Measurements from ENCODE around the gene ADAMTS18.

Gene ADAMTS18

DNA sequence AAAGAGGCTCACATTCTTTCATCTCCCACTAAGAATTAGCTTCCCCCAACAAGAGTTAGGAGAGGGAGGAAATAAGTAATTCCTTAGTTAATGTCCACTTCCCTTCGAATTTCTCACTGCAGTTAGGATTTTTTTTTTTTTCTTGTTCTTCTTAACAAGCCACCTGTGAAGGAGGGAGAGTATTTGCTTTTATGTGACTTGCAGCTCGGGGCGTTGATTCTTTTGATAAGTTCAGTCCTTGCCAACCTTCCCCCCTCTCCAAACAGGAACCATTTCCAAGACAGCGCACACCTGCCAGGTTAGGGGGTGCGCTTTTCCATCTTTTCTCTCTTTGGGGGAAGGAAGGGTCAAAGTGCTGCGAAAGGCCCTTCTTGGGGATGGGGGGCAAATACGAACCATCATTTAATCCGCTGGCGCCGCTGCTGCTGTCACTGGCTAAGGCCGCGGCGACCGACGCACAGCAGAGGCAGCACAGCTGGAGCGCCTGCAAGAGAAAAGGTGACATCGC lies 758 bp downstream of the ADAMTS18 start:
- no peak for ATAC-seq
- DNase-seq, result no peak

DNA sequence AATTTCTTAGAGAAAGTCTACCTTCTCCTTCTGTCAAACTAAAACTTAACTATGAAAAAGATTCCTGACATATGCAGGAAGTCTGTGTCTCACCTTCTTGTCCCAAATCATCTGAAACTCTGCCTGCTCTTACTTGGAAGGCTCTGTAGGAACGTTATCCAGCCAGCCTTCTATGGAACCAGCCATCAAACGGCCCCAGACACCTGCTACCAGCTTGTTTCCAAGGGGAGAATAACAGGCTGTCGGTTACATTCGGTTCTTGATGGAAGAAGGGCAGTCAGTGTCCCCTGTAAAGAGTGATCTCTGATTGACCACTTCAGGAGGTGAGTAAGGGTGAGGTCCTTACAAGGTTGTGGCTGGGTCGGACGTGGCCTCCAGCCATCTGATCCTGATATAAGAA lies 1.7 kb downstream of the ADAMTS18 start:
- DNase-seq (no peak), ATAC-seq (no peak)

DNA sequence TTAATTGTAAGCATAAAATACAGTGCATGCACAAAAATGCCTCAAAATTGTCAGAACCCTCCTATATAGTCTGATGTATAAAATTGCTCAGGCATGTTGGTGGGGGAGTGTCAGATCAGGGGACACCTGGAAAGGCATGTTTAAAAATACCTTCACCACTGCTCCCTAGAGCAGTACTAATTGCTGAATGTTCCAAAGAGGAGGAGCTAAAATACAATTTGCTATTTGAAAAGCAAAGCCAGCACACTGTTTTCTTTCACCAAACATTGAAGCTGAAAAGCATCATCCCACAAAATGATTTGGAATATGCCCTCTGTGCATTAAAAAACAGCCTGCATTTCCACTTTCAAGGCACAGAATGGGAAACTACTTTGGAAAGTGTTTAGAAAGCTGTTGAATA lies 2.6 kb downstream of the ADAMTS18 start:
- ATAC-seq (no peak), DNase-seq (no peak)

DNA sequence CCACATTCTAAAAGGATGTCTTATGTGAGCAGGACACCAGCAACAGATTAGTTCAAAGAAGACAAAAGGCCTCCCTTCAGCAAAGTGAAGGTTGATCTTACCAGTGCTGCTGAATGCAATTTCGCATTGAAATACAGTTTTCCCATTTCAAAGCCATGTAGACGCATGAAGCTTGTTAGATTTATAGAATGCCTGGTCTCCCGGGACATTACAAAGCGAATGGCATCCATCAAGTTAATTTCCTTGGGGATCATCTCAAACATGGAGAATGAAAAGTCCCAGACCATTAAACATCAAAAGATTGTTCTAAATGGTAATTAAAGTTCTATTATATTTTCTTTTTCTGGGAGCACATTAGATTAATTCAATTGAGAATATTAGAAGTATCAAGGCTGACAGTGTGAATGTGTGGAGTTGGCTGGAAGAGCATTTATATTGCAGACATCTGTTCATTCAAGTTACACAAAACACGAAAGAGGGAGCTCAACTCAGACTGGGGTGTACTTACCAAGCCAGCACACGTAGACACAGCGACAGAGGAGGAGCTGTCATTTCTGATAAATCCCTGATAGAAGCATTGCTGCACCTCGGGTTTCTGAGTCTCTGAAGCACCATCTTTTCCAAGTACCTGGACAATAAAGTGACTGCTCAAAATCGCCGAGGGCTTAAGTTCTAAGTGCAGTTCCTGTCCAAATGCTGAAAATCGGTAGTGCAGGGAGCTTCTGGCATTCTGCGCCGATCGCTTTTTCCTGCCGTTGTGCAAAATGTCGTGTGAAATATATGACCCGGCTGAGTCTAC lies 3.8 kb downstream of the ADAMTS18 start:
- DNase-seq, result no peak
- ATAC-seq, result no peak

DNA sequence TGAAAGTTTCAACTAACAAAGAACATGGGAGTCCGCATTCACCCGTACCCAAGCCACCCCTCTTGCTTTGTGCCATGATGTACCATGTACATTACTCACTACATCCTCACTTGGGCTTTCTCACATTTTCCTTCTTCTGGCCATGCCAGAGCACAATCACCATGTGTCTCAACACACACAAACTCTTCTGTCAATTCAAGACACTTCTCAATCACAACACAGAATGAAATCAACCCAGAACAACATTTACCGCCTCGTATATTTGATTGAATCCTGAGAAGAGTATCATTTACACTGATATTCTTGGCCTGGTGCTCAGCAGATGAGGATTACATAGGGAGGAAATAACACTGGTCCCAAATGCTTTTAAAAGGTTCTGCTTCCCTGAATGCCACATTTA lies 4.5 kb downstream of the ADAMTS18 start:
- no peak for ATAC-seq
- DNase-seq, result no peak

DNA sequence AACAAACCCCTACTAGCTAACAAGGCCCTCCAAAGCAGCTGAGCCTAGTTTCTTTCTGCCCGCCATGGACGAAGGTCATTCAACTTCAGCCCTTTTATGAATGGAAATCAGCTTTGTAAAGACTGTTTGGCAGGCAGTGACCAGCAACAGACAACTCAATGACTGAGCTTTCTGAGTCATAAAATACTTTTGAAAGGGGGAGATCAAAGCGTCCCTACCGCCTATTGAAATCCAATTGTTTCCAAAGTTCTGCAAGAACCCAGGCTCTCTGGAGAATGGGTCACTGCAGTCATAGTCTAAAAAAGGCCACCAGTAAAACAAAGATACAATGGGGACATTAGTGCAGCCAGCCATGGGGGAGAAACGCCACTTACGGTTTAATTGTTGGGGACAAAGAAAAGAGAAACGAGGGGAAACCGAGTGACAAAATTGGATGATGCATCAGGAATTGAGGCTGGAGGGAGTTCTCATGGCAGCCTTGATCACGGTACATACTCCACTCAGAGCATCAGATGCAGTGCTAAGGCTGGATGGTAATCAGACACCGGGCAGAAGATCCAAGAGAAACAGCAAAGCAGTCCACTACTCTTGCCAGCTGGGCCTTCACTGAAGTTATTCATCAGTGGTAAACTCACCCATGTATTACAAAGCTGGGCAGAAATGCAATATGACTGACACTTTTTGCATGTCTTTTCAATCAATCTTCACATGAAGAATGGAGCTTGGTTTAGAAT lies 9.8 kb downstream of the ADAMTS18 start:
- ATAC-seq (no peak), DNase-seq (no peak)

DNA sequence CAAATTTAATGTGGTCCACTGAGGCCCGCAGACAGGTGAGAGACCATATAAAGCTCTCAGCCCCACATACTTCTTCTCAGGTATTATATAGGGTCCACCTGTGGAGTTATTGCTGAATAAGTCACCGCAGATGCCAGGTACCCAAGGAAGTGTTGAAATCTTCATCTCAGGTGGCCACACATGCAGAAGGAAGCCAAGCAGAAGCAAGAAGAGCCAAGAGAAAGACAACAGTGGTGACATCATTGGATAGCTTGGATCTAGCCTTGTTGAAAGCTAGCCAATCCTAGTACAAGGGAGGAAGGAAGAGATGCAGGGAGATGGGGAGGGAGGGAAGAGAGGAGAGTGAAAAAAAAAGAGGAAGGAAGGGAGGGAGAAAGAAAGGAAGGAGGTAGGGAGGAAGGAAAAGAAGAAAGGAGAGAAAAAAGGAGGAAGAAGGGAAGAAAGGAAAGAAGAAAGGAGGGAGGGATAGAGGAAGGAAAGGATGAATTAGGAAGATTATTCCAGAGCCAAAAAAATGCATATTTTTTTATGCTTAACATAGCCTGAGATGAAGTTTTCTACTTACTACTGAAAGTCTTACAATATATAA lies 12.5 kb downstream of the ADAMTS18 start:
- DNase-seq (no peak), ATAC-seq (no peak)

DNA sequence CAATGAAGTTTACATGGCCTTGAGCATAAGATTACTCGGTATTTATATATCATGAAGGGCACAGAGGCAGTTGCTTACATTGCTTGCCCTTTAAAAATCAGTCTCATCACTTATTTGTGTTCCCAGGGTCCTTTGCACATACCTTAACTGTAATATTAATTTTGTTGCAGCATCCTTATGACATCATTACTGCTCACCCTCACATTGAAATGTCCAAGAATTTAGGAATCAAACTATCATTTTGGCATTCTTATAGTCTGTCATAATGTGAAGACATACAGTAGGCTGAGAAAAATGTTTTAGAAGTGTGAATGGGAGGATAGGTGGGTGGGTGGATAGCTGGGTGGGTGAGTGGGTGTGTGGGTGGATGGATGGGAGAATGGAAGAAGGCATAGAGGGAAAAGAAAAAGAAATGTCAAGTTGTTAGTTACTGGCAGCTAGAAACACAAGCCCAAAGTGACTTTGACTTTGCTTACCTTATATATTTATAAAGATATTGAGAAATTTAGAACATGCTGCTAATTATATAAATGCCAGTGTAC lies 17.8 kb downstream of the ADAMTS18 start:
- no peak for ATAC-seq
- no peak for DNase-seq

DNA sequence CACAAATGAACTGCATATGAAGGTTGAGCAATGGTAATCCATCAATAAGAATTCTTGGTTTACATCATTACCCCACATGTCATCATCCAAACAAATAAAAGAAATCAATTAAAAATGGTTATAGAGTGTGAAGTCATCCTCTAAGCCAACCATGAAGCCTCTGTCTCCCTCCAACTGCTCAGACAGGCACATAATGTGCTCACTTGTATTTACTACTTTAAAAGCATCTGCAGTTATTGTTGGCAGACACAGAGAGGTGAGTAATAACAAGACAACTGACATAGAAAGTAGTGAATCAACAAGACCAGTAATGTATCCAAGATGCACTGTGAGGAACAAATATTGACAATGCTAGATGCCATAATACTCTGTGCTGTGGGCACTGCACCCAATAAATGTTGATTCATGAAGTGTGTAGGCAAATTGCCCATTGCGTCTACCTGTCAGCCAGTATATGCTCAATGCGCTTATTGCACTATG lies 20.0 kb downstream of the ADAMTS18 start:
- no peak for DNase-seq
- no peak for ATAC-seq

DNA sequence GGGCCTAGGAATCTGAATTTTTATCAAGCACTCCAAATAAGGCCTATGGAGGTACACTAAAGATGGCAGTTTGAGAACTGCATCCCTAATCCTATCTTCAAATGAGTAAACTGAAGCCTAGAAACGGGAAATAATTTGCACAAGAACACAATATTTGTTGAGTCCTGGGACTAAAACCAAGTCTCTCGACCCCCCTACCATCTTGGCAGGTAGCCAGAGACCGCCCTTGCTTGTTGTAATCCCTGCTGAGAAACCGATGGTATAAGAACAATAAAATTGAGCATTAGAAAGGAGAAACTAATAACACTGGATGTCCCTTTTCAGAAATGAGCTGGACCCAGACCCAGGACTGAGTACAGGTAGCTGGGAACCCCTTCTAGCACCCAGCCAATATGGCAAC lies 24.4 kb downstream of the ADAMTS18 start:
- DNase-seq (no peak), ATAC-seq (no peak)

DNA sequence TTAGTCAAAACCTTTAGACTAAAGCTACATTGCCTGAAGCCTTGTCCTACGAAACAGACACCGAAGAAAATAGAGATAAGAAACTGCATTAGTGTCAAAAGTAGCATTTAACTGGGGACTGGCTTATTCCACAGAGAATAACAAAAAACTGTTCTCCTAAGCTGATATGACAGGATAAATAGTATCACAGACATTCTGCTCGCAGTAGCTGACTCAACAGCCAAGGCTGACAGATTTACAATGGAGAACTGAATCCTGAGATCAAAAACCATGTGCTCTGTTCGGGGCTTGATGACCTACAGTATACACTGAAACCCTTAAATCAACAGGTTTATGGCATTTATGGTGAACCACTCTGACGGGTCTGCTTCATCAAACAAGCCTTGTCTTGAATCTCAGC lies 25.5 kb downstream of the ADAMTS18 start:
- DNase-seq, result no peak
- ATAC-seq, result no peak

DNA sequence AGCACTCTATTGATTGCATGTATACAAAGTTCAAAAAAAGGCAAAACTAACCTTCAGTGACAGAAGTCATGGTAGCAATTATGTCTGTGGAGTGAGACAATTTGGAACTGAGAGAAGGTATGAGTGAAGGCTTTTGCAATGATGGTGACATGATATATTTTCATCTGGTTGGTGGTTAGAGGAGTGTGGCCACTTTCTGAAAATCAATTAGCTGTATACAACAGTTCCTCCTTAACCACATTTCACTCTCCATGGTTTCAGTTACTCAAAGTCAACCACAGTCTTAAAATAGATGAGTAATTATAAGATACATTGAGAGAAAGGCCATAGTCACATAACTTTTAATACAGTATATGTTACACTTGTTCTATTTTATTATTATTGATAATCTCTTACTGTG lies 26.2 kb downstream of the ADAMTS18 start:
- ATAC-seq (no peak), DNase-seq (no peak)

DNA sequence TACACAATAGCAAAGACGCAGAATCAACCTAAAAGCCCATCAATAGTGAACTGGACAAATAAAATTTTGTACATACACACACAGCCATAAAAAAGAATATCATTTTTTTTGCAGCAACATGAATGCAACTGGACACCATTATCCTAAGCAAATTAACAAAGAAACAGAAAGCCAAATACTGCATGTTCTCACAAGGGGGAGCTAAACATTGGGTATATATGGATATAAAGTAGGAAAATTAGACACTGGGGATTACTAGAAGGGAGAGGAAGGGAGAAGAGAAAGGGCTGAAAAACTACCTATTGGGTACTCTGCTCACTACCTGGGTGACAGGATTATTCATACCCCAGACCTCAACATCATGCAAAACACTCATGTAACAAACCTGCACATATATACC lies 28.2 kb downstream of the ADAMTS18 start:
- ATAC-seq (no peak), DNase-seq (no peak)

DNA sequence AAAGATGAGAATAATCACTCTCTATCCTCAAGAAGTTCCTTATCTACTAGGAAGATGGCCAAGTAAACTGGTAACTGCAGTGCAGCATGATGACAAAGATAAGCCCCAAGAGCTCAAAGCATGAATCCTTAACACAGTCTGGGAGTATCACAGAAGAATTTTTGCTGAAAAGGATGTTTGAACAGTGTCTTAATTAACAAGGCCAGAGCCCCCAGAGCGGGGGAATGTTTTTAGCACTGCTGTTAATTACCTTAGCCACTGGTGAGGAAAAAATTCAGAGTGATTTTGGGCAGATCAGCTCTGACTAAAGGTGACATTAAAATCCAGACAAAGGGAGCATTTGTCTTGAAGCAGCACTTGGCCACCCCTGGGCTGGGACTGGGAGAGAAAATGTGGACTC lies 30.1 kb downstream of the ADAMTS18 start:
- DNase-seq, result no peak
- ATAC-seq, result no peak

DNA sequence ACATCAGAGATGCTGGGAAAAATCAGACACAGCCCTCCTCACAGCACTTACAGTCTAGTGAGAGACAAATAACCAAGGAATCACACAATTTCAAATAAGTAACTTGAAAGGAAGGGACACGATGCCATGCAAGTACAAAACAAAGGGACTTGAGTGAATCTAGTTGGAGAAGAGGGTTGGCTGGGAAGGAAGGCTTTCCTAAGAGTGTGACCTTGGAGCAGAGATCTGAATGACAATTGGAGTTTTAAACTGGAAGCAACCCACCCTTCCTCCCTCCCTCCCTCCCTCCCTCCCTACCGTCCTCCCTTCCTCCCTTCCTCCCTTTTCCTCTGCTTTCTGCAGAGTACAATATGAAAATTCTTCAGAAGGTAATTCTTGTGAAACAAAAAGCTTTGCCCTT lies 31.1 kb downstream of the ADAMTS18 start:
- DNase-seq (no peak), ATAC-seq (no peak)

DNA sequence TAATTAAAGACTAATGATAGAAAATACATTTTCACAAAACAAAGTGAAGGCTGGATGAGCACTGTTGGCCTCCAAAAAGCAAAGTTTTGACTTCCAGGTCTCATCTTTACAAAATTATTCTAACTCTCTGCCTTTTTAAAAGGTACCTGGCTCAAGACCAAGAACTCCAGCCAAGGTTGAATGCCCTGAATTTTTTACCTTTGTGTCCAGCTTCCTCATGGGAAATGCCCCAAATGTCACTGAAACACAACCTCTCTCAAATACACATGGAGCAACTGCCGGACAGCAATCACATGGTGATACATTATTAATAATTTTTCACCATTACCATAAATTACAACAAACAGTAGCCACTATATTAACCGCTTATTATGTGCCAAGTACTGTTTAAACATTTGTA lies 32.2 kb downstream of the ADAMTS18 start:
- DNase-seq, result no peak
- ATAC-seq, result no peak

DNA sequence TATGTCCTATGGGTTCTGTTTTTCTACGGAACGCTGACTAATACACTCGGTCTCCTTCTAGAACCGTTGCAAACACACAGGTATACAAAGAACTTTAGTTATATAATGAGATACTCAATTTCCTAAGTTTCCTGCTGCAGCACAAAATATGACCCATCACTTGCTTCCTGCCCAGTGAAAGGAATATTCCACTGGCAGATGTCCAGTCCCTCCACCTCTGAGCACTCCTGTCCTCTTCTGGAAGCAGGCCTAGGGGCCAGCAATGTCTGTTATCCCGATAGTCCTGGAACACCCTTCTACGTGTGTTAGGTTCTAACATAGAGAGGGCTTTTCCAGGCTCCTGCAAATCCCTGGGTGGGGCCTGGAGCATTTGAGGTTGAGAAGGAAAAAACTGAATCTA lies 32.7 kb downstream of the ADAMTS18 start:
- ATAC-seq (no peak), DNase-seq (no peak)

DNA sequence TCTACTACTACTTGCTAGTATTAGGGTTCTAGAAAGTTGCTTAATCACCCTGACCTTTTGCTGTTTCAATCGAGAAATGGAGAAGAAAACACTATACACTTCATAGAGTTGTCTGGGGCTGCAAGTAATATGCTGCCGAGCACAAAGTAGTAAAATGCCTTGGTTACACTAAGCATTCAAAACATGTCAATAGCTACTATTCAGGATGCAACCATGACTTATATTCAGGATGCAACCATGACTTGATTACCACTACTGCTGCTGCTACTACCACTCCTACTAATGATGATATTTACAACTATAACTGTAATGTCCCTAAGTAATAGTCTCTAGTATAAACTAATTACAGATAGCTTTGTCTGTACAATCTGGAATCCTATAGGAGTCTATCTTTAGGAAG lies 35.3 kb downstream of the ADAMTS18 start:
- ATAC-seq, result no peak
- no peak for DNase-seq

DNA sequence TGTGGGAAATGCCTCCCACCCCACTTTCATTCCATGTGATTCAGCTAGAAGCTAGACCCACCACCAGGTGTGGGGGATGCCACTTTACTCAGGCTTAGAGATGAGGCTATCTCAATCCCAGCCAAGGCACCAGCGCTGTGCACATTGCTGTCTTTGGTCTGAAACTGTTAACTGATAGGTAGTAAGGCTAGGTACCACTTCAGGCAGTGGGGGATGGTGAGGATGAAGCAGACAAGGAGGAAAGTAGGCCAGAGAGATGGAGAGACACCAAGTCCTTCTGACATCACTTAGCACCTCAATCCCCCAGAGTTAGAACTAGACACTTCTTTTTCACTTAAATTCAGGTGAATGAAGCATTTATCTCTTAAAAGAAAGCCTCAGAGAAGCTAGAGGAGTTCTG lies 35.8 kb downstream of the ADAMTS18 start:
- DNase-seq (no peak), ATAC-seq (no peak)

DNA sequence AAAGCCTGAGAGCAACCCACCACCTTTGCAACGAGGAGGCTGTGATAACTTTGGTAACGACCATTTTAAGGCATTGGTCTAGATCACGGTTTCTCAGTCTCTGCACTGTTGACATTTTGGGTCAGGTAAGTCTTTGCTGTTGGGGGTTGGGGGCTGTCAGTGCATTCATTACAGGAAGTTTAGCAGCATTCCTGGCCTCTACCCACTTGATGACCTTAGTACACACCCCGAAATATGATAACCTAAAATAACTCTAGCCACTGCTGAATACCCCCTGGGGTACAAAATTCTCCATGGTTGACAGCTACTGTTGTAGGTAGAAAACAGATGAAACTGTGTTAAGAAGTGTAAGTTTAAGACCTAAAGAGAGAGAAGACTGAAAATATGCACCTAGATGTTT lies 36.3 kb downstream of the ADAMTS18 start:
- DNase-seq (no peak), ATAC-seq (no peak)

DNA sequence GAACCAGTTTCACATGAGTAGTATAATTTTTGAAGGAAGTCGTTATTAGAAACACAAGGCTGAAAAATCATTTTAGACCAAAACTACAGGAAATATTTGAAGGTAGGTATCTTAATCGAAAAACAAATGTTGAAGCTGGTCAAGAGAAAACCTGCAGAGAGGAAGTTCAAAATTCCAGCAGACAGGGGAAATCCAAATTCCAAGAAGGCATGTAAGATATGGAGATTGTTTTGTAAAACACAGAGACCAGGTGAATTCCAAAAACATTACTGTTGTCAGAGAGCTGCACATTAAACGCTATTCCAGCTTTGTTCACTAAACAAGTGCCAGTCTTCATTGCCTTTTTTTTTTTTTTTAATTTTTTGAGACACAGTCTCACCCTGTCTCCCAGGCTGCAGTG lies 38.4 kb downstream of the ADAMTS18 start:
- no peak for DNase-seq
- ATAC-seq, result no peak

DNA sequence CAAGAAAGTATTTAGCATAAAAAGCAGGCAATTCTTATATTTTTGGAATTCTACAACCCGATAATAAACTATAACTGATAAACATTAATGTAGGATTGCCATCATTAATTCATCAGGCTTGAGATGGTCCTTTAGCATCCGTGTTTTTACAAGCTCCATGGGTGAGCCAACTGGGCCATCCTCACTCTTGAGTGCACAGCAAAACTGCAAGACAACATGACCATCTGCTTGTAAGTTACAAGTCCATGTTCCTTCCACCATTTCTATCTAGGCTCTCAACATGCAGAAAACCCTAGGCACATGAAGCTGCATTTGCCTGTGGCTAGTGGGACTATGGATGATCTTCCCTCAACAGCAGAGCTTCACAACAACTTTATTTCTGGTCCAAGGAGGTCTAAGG lies 40.1 kb downstream of the ADAMTS18 start:
- DNase-seq, result no peak
- ATAC-seq, result no peak

DNA sequence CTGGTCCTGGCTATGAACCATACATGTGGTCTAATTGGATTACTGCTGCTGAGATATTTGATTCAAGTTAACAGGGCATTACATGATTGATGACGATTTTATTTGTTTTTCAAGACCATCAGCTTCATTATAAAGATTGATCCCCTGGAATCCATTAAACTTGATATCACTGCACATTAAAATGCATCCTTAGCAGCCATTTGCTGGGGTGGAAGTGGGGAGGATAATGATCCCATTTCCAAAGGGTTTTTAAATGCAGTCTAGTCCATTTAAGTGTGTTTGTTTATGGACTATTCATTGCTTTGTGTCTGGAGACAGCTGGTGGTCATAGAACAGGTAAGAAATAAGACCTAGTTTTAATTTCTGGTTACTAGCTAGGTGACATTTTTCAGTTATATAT lies 40.9 kb downstream of the ADAMTS18 start:
- no peak for DNase-seq
- no peak for ATAC-seq
